DMS53 (cell line): Measurements from ENCODE around the gene RSF1.
A peak's percentile ranks its signal among the peaks of the same experiment; 100 is the strongest.
"Not testable (repeated sequence)": the region's sequence is repeated elsewhere in the genome, so short reads cannot be mapped to it uniquely, and the experiment has no call there.

Source experiments
- DNase-seq: peaks from one replicate; lab custom pipeline; 2025; lab: John Stamatoyannopoulos, UW

Gene RSF1

DNA sequence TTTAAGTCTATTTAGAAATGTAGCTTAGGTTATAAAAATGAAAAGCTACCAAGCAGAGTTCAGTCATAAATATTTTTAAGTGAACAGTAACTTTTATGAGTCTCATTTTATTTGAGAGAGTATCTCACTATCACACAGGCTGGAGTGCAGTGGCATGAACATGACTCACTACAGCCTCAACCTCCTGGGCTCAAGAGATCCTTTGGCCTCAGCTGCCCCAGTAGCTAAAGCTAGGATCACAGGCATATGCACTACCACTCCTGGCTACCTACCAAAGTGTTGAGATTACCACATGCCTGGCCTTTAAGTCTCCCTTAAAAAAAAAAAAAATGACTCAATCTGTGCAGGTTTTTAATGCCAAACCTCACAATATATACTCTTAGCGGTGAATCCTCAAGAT is 148.3 kb downstream of the RSF1 start:
- peak; percentile 70 for DNase-seq

DNA sequence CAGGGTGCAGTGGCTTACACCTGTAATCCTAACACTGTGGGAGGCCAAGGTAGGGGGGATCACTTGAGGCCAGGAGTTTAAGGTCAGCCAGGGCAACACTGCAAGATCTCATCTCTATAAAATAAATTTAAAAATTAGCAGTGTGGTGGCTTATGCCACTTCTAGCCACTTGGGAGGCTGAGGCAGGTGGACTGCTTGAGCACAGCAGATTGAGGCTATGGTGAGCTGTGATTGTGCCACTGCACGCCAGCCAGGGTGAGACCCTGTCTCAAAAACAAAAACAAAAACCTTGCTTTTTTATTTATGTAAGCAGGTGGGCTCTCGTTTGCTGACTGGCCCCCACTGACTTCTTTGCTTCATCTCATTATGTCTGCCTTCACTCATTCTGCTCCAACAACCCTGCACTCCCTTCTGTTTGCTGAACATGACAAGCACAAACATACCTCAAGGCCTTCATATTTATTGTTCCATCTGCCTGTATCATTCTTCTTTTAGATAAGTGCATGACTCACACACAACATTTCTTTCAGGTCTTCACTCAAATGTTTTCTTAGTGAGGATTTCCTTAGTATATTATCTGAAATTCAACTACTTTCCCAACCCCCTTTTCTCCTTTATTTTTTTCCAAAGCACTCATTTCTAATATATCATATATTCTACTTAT is 150.5 kb downstream of the RSF1 start:
- peak; percentile 95 for DNase-seq

DNA sequence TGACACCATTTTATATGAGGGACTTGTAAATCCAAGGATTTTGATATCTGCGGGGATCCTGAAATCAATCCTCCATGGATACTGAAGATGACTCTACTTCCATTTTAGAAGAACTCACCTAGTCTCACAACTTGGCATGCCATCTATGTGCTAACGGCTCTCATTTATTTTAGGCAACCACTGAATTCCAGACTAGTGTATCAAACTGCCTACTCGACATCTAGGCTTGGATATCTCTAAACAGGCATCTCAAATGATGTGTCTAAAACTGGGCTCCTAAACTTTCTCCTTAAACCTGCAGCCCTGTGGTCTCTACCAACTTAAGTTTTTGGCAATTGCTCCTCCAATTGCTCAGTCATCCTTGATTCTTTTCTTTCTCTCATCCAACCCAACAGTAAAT is 151.8 kb downstream of the RSF1 start:
- DNase-seq = no peak

DNA sequence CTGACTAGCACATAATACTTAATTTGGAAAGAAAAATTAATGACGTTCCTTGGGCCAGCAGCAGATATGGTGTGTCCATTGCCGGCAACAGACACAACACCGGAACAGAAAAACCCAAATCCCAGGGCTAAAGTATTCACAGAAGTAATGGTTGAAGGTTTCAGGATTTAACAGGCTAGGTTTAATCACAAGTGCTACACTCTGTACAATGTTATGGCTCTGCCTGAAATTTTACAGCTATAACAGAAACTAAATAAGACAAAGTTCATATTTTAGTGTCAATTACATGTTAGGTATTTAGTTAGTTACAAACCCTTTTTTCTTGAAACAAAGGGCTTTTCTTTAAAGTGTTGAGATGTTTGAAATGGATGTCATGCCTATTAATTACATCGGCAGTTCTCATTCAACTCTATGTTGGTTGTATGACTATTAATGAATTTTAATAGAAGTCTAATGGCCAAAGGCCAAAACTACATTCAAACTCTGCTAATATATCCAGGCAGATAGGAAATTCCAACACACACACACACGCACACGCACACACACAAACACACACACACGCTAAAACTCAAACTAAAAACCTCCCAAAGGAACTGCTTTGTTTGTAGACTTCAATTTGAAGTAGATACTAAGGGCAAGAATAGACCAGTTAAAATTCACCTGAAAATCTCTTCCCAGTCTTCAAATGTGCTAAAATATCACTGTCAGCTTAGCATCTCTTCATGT is 155.1 kb downstream of the RSF1 start:
- DNase-seq = no peak

DNA sequence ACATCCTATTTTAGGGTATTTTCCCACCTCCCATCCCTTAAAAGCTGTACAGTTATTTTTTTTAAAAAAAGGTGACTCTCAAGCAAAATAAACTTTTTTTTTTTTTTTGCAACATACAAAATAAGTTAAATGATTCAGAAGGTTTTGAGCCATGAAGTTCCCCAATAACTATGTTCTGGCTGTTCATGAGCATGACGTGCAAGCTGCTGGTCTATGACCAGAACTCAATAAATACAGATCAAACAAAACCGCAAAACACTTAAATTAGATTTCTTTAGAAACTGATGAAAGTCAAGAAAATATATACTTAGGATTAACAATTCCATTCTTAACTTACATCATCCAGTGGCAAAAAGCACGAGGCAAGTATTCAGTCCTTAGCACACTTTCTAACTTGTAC is 158.9 kb downstream of the RSF1 start:
- no peak for DNase-seq

DNA sequence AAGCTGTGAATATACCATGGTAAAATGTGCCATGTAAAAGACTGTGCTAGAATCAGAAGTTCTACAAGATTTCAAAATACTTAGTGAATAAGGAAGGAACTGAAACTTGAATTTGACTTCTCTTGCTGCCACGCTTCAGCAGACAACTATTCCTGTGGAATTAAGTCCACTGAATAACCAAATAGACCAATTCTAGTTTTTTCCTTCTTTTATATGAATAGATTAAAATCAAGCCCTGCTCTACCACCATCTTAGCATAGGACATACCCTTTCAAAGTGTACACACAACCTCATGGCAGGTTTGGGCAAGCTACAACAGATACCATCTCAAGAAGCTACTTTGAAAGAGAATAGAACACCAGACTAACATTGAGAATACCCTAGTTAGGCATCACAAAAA is 159.6 kb downstream of the RSF1 start:
- no peak for DNase-seq

DNA sequence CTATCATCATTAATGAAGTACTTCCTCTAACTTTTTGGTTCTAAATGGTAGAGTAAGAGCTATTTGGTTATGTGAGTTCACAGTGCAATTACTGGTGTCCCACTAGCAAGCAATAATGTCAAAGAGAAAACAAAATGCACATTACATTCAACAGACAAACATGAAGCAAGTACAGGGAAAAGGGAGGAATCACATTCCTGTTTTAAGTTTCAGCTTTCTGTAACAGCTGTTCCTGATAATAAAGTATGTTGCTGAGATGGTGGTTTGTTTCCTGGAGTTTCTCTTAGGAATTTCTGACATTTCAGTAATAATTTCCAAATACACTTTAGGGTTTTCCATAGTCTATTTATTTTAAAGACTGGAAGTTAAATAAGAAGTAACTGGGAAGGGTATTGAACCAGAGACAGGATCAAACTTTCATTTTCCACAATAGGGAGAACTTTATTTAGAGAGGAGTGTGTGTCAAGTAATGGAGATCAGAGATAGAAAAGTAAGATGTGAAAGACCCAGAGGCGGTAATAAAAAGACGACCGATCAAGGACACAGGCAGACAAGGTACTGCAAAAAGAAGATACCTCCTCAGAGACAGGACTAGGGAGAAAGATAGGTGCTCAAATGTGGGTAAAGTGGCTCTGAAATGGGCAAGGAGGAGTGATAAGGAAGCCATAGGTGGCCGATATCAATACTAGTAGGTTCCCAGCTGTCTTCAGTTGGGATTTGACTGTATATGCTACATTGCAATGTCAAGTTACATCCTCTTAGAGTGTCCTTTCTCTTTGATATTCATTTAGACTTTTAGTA is 162.1 kb downstream of the RSF1 start:
- no peak for DNase-seq

DNA sequence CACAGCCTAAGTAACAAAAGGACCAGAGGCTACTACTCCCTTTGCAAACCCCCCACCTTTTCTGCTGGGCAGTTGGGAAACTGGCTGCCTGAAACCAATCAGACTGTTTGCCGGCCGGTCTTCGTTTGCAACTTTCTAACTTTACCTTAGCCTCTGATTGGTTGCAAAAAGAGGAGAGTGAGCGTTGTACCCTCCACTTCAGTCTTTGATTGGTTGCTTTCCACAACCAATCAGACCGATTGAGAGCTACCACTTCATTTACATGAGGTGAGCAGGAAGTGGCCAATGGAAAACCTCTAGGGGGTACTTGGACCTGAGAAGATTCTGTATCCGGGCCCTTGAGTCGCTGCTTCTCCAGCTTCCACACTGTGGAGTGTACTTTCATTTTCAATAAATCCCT is 164.2 kb downstream of the RSF1 start:
- peak; percentile 23 for DNase-seq

DNA sequence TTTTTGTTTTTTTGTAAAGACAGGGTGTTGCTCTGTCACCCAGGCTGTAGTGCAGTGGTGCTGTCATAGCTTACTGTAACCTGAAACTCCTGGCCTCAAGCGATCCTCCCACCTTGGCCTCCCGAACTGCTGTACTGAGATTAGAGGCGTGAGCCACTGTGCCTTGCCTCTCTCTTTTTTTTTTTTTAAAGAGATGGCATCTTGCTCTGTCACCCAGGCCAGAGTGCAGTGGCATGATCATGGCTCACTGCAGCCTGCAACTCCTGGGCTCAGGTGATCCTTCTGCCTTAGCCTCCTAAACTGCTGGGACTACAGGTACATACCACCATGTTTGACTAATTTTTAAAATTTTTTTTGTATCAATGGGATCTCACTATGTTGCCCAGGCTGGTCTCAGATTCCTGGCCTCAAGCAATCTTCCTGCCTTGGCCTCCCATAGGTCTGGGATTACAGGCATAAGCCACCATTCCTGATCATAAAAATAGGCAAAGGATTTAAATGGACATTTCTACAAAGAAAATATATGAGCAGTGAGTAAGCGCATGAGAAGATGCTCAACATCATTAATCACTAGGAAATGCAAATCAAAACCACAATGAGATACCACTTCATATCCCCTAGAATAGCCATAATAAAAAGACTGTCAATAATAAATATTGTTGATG is 165.6 kb downstream of the RSF1 start:
- no peak for DNase-seq

DNA sequence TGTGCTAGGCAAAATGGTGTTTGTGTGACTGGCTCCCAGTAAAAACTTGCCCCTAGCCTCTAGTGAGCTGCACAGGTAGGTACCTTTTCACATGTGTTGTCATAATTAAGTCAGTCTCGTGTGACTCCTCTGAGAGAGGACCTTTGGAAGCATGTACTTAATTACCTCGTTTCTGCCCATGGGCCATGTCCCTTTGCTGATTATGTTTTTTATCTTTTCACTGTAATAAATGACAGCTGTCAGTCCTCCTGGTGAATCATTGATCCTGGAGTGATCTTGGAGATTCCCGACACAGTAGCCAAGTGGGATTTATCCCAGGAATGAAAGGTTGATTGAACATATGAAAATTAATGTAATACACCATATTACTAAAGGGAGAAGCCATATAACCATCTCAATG is 170.4 kb downstream of the RSF1 start:
- DNase-seq = no peak

DNA sequence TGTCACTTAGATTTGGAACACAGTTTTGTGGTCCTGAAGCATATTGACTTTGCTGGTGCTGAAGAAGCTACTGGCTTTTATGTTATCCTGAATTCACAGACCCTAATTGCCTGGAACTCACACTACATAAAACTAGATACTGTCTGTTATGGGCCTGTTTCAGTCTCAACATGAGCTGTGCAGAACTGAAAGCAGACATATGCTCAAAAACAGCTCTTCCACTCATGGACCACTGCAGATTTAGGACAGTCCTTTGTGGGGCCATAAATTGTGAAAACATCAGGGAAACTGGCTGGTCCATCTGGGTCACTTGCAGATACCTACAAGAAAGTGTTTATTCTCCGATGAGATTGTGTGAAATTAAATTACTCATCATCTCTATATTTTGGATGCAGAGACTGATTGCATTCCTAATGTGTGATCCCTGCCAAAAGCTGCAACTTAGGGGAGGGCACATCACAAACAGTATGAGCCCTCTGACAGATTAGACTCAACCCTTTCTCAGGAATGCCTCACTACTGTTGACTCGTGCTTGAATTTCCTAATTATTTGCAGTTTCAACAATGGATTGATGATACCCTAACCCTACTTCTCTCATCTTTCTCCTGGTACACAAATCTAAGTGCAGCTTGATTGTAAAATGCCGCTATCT is 172.7 kb downstream of the RSF1 start:
- DNase-seq = no peak

DNA sequence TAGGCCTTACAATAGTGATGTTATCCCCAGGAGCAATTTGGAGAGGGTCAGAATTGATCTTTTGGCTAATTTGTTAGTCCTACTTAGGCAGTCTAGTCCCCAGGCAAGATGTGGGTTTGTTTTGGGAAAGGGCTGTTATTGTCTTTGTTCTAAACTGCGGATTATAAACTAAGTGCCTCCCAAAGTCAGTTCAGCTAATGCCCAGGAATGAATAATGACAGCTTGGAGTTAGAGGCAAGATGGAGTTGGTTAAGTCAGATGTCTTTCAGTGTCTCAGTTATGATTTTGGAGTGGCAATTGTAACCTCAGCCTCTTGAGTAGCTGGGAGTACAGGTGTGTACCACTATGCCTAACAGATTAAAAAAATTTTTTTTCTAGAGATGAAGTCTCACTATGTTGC is 175.6 kb downstream of the RSF1 start:
- no peak for DNase-seq

DNA sequence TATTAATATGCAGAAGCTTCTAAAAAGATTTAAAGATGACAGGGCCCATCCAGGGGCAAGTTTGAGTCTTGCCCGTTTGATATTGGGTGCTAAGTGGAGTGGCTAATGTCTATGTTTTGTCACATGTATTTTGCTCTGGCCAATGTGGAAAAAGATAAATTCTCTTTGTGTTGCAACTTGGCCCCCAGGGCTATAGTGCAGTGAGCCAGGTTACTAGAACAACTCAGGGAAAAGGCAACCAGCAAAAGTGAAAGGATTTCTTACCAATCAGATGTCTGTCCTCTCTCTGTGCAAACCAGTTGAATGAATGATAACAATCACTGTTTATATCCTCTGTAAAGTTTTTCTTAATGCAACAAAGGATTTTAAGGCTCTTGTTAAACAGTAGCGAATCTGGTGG is 178.3 kb downstream of the RSF1 start:
- no peak for DNase-seq

DNA sequence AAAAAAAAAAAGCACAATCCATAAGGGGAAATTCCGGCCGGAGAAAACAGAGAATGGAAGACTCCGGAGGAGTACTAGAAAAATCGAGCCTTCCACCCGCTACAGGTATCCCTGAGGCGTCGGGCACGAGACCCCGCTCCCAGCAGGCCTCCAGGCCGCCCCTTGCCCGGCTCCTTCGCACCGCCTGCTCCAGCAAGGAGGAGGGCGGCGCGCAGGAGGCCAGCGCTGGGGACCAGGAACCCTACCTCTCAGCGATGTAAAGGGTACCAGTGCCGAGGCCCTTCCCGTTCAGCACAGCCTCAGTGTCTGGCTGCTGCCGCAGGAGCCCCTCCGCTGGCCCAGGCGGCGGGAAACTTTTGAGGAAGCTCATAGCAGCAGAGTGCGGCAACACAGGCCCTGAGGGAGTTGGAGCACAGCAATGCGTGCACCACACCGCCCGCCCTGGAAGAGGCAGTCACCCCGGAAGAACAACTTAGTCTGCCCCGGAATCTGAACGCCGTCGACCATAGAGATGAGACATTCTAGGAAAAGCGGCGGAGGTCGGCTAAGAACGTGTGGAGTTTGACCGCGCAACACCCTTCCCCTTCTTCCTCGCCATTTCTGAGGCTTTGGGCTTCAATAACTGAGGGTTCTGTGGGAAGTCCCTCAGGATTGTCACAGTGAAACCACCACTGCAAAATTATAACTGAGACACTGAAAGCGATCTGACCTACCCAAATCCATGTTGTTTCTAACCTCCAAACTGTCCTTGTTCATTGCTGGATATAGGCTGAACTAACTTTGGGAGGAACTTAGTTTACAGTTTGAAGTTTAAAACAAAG is 183.0 kb downstream of the RSF1 start, which contains the start of gene CLNS1A:
Gene CLNS1A (minus strand): TSS at position 450 of the 821 bp plus-strand sequence. CDS start 80 bp downstream, at position 370.
- peak; percentile 99 for DNase-seq

DNA sequence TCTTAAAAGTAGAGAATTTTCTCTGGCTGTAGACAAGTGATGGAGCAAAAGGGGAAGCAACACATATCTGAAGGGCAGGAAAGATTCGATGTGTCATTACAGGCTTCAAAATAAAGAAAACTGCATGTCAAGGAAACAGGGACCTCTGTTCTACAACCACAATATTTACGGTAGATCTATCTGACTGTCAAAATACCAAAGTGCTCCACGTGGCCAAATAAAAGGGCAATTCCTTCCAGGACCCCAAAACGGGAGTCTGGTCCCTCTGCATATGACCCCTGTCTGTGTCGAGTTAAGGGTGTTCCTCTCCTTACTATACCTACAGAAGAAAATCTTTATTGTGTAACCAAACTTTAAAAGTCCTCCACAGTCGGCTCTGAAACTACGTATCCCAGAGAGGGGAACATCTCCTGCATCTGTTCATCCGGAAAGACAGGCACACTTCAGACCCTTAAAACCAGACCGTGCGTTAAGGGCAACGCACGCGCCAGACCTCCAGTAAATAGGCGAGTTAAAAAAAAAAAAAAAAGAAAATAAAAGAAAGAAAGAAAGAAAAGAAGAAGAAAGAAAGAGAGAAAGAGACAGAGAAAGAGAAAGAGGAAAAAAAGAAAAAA is 183.7 kb downstream of the RSF1 start:
- peak; percentile 64 for DNase-seq

DNA sequence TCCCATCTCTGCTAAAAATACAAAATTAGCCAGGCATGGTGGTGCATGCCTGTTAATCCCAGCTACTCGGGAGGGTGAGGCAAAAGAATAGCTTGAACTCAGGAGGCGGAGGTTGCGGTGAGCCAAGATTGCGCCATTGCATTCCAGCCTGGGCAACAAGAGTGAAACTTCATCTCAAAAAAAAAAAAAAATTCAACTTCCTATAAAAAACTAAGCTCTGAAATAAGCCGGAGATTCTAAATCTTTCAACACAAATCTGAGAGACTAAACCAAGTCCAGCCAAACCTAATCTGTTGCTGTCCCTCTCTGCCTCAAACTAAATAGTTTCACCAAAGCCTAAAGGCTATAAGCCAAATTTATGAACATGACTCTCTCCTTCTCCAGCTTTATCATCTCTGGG is 186.6 kb downstream of the RSF1 start:
- DNase-seq = not testable (repeated sequence)

DNA sequence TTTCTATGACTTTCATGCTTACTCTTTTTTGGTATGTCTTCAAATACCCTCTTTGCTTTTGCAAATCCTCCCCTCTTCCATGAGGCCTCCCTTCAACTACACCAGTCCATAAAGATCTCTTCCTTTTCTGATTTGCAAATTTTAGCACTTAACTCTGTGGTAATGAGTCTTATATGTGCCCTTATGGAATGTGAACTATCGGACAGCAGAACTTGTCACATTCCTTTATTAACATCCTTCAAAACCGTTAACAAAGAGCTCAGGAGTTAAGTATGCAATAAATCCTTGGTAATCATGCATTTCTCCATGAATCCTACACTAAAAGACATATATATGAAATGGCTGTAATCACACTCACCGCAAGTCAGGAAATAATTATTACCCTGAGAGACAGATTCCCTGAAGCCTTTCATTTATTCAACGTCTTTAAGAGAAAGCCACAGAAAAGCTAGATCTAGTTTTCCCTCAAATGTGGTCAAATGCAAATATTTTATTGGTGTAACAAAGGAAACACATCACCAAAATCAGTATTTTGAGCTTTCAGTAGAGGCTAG is 190.3 kb downstream of the RSF1 start:
- DNase-seq = no peak

DNA sequence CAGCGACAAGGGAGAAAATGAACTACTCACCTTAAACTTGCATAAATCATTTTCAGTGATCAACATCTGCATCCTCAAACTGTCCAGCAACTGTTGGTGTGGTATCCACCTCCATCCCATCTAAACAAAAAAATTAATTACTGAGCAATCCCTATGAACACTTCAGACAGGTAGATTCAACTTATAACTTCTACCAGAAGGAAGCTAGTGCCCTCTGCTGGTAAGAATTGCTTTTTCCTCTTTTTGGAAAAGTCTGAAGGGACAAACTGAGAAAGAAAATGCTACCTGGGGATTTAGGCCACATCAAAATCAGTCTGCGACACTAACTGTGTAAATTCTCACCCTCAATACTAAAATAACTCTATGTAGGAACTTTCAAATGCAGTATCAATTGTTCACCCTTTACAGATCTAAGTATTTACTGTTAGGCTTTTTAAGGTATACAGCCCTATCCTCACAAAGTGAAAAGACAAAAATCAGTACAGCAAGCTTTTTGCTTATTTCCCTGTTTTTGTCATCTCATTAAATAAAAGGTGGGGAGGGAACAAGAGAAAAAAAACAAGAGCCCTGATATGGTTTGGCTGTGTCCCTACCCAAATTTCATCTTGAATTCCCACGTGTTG is 200.8 kb downstream of the RSF1 start:
- DNase-seq = peak; percentile 89

DNA sequence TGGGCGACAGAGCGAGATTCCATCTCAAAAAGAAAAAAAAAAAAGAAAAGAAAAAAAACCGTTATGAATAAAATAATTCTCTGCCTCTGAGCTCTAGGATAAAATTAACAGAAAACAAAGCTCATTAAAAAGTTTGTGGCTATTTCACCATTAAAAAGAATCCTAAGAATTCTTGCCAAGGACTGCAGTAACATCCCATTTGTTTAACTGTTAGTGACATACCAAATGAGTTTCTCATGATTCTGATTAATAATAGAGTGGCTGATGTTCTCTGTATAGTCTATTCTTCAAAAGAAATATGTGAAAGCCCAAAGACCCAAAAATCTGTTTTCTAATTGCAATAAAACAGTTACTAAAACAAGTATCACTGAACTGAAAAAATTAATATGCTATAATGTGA is 202.6 kb downstream of the RSF1 start:
- no peak for DNase-seq

DNA sequence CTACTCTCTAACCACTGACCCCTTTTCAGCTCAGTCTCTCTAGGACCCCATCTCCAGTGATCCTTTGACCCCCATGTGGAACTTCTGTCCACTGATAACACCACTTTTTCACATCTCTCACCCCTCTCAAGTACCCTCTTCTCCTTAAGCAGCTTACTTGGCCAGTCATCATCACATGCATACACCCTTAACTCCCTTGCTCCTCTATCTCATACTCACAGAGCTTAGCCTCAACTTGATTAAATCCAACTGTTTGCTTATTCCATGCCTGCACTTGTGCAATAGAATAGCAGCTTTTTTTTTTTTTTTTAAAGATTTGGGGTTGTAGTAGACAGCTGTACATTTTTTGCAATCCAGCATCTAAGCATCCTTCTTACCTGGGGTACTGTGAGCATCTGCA is 208.6 kb downstream of the RSF1 start:
- no peak for DNase-seq
